ENCODE results near the gene TACC3.

The TACC3 gene

GRCh38 chr4:1723131-1723801, 1.9 kb downstream of the TACC3 start:
- no peak for DNase-seq (ENCODE audit: low read depth)

- no peak for DNase-seq (ENCODE audit: low read depth)
These were observed 4.2 kb downstream of the TACC3 start for GRCh38 chr4:1725521-1725920.

GRCh38 chr4:1726146-1726934, 5.0 kb downstream of the TACC3 start:
- peak; percentile 86 for DNase-seq (ENCODE audit: low read depth)

GRCh38 chr4:1727117-1728031, 6.1 kb downstream of the TACC3 start:
- no peak for DNase-seq (ENCODE audit: low read depth)

- no peak for DNase-seq (ENCODE audit: low read depth)
These were observed 7.0 kb downstream of the TACC3 start for GRCh38 chr4:1728061-1728980.

- no peak for DNase-seq (ENCODE audit: low read depth)
These were observed 9.3 kb downstream of the TACC3 start for GRCh38 chr4:1730532-1731135.

GRCh38 chr4:1731180-1731579, 9.9 kb downstream of the TACC3 start:
- DNase-seq (ENCODE audit: low read depth), result no peak

GRCh38 chr4:1732911-1733310, 11.6 kb downstream of the TACC3 start:
- no peak for DNase-seq (ENCODE audit: low read depth)

- no peak for DNase-seq (ENCODE audit: low read depth)
These were observed 13.9 kb downstream of the TACC3 start for GRCh38 chr4:1735215-1735614.

- no peak for DNase-seq (ENCODE audit: low read depth)
These were observed 15.5 kb downstream of the TACC3 start for GRCh38 chr4:1736812-1737211.

GRCh38 chr4:1737666-1738065, 16.3 kb downstream of the TACC3 start:
- no peak for DNase-seq (ENCODE audit: low read depth)

GRCh38 chr4:1738410-1738809, 17.1 kb downstream of the TACC3 start:
- no peak for DNase-seq (ENCODE audit: low read depth)

GRCh38 chr4:1739358-1739757, 18.0 kb downstream of the TACC3 start:
- DNase-seq (ENCODE audit: low read depth), result no peak

- DNase-seq (ENCODE audit: low read depth), result no peak
These were observed 18.8 kb downstream of the TACC3 start for GRCh38 chr4:1740021-1740545.

GRCh38 chr4:1741208-1741607, 19.9 kb downstream of the TACC3 start:
- DNase-seq (ENCODE audit: low read depth), result no peak

GRCh38 chr4:1743551-1743950, 22.2 kb downstream of the TACC3 start:
- no peak for DNase-seq (ENCODE audit: low read depth)

- no peak for DNase-seq (ENCODE audit: low read depth)
These were observed 22.7 kb downstream of the TACC3 start for GRCh38 chr4:1743975-1744374.

GRCh38 chr4:1744552-1744951, 23.2 kb downstream of the TACC3 start:
- DNase-seq (ENCODE audit: low read depth), result no peak

- no peak for DNase-seq (ENCODE audit: low read depth)
These were observed 23.8 kb downstream of the TACC3 start for GRCh38 chr4:1745165-1745564.

- DNase-seq (ENCODE audit: low read depth), result no peak
These were observed 24.4 kb downstream of the TACC3 start for GRCh38 chr4:1745697-1746096.

- DNase-seq (ENCODE audit: low read depth), result peak; percentile 76
These were observed 25.0 kb downstream of the TACC3 start for GRCh38 chr4:1746265-1746691.

Measured in stimulated activated CD8-positive, alpha-beta memory T cell treated with anti-CD3 and anti-CD28 coated beads, Interleukin-7, amount 100 ng/mL, for 24 hours (primary cell).